Measurements from ENCODE around the gene HOXC12. TPM values are rescaled to one million over a fixed set of nuclear protein-coding genes. Genes with fewer than 3 reads are reported as not detected.

HOXC12 gene
- total RNA-seq, 1 donor = under 0.01 TPM

GRCh38 chr12:54005853-54006558 lies 51.3 kb downstream of the HOXC12 start:
- Histone ChIP-seq H3K27me3 (ENCODE audit: insufficient read depth, low read length) (no peaks in the 10 kb centered on the region), H2AFZ (ENCODE audit: low read length) (peak overlapping the region; percentile 65), H3K4me3 (ENCODE audit: insufficient read depth, low read length) (peak overlapping the region; percentile 66), H3K9me3 (ENCODE audit: low read depth, low read length) (no peaks in the 10 kb centered on the region), H3K4me2 (ENCODE audit: insufficient read depth, low read length) (peak overlapping the region; percentile 92), H4K20me1 (ENCODE audit: insufficient read depth, low read length) (peaks cover 15% of the 10 kb centered on the region), H3K36me3 (ENCODE audit: insufficient read depth, low read length) (peaks cover 10% of the 10 kb centered on the region), H3K4me1 (ENCODE audit: insufficient read depth, low read length) (peaks cover 43% of the 10 kb centered on the region), H3K27ac (ENCODE audit: low read depth, low read length) (peak overlapping the region; percentile 65), H3K79me2 (ENCODE audit: insufficient read depth, low read length) (peaks cover 82% of the 10 kb centered on the region)
- DNase-seq (ENCODE audit: insufficient read length, low spot score, missing footprints) = peak; percentile 98
- TF ChIP-seq CTCF (IDR thresholded peaks at IDR 0.05; ENCODE audit: extremely low read depth, low read depth, low read length) = peak; percentile 81

- peaks cover 10% of the 10 kb centered on the region for H4K20me1 ChIP-seq (ENCODE audit: insufficient read depth, low read length)
- peak overlapping the region; percentile 65 for H2AFZ ChIP-seq (ENCODE audit: low read length)
- peaks cover 38% of the 10 kb centered on the region for H3K4me1 ChIP-seq (ENCODE audit: insufficient read depth, low read length)
- H3K4me2 ChIP-seq (ENCODE audit: insufficient read depth, low read length) = peak overlapping the region; percentile 92
- peak overlapping the region; percentile 65 for H3K27ac ChIP-seq (ENCODE audit: low read depth, low read length)
- no peaks in the 10 kb centered on the region for H3K27me3 ChIP-seq (ENCODE audit: insufficient read depth, low read length)
- TF ChIP-seq CTCF (IDR thresholded peaks at IDR 0.05; ENCODE audit: extremely low read depth, low read depth, low read length) = no peak
- peak; percentile 84 for DNase-seq (ENCODE audit: insufficient read length, low spot score, missing footprints)
- H3K4me3 ChIP-seq (ENCODE audit: insufficient read depth, low read length) = peak overlapping the region; percentile 66
- H3K79me2 ChIP-seq (ENCODE audit: insufficient read depth, low read length) = peaks cover 82% of the 10 kb centered on the region
- peaks cover 10% of the 10 kb centered on the region for H3K36me3 ChIP-seq (ENCODE audit: insufficient read depth, low read length)
- no peaks in the 10 kb centered on the region for H3K9me3 ChIP-seq (ENCODE audit: low read depth, low read length)
These were observed 52.0 kb downstream of the HOXC12 start for GRCh38 chr12:54006559-54007220.

GRCh38 chr12:54007538-54008259 lies 53.0 kb downstream of the HOXC12 start:
- Histone ChIP-seq H3K27me3 (ENCODE audit: insufficient read depth, low read length) (no peaks in the 10 kb centered on the region), H4K20me1 (ENCODE audit: insufficient read depth, low read length) (peaks cover 10% of the 10 kb centered on the region), H3K27ac (ENCODE audit: low read depth, low read length) (peak overlapping the region; percentile 27), H3K79me2 (ENCODE audit: insufficient read depth, low read length) (peaks cover 74% of the 10 kb centered on the region), H3K4me3 (ENCODE audit: insufficient read depth, low read length) (peak overlapping the region; percentile 74), H3K36me3 (ENCODE audit: insufficient read depth, low read length) (peaks cover 5% of the 10 kb centered on the region), H3K4me1 (ENCODE audit: insufficient read depth, low read length) (peaks cover 42% of the 10 kb centered on the region), H2AFZ (ENCODE audit: low read length) (no peak overlapping the region), H3K4me2 (ENCODE audit: insufficient read depth, low read length) (peak overlapping the region; percentile 63), H3K9me3 (ENCODE audit: low read depth, low read length) (no peaks in the 10 kb centered on the region)
- DNase-seq (ENCODE audit: insufficient read length, low spot score, missing footprints) = peak; percentile 91
- no peak for TF ChIP-seq CTCF (IDR thresholded peaks at IDR 0.05; ENCODE audit: extremely low read depth, low read depth, low read length)

- no peak for TF ChIP-seq CTCF (IDR thresholded peaks at IDR 0.05; ENCODE audit: extremely low read depth, low read depth, low read length)
- peaks cover 75% of the 10 kb centered on the region for H3K79me2 ChIP-seq (ENCODE audit: insufficient read depth, low read length)
- peaks cover 10% of the 10 kb centered on the region for H4K20me1 ChIP-seq (ENCODE audit: insufficient read depth, low read length)
- H2AFZ ChIP-seq (ENCODE audit: low read length) = no peak overlapping the region
- H3K27me3 ChIP-seq (ENCODE audit: insufficient read depth, low read length) = no peaks in the 10 kb centered on the region
- H3K4me3 ChIP-seq (ENCODE audit: insufficient read depth, low read length) = peak overlapping the region; percentile 74
- H3K9me3 ChIP-seq (ENCODE audit: low read depth, low read length) = no peaks in the 10 kb centered on the region
- H3K27ac ChIP-seq (ENCODE audit: low read depth, low read length) = peak overlapping the region; percentile 27
- no peaks in the 10 kb centered on the region for H3K36me3 ChIP-seq (ENCODE audit: insufficient read depth, low read length)
- no peak for DNase-seq (ENCODE audit: insufficient read length, low spot score, missing footprints)
- peak overlapping the region; percentile 63 for H3K4me2 ChIP-seq (ENCODE audit: insufficient read depth, low read length)
- peaks cover 47% of the 10 kb centered on the region for H3K4me1 ChIP-seq (ENCODE audit: insufficient read depth, low read length)
These were observed 53.5 kb downstream of the HOXC12 start for GRCh38 chr12:54008260-54008552.
